GM19099 (cell line): Measurements from ENCODE around the gene SYNDIG1.

Experiments
- POLR2A ChIP-seq: IDR thresholded peaks from 3 replicates; pipeline ENCODE4 v1.6.1; 2011; ENCODE audit warnings: low read depth; ENCODE audit not compliant: insufficient read length; ENCODE audit errors: extremely low read depth

SYNDIG1 gene

GRCh38 chr20:24695529-24696225 lies 226.2 kb downstream of the SYNDIG1 start:
- no peak for TF ChIP-seq POLR2A

- TF ChIP-seq POLR2A, result no peak
Observed at GRCh38 chr20:24696396-24696795, 227.0 kb downstream of the SYNDIG1 start.

GRCh38 chr20:24697411-24697810 lies 228.0 kb downstream of the SYNDIG1 start:
- TF ChIP-seq POLR2A, result no peak

GRCh38 chr20:24698189-24698588 lies 228.8 kb downstream of the SYNDIG1 start:
- no peak for TF ChIP-seq POLR2A

GRCh38 chr20:24698706-24699206 lies 229.3 kb downstream of the SYNDIG1 start:
- no peak for TF ChIP-seq POLR2A

- no peak for TF ChIP-seq POLR2A
Observed at GRCh38 chr20:24699321-24700165, 230.1 kb downstream of the SYNDIG1 start.

- no peak for TF ChIP-seq POLR2A
Observed at GRCh38 chr20:24700166-24700860, 230.9 kb downstream of the SYNDIG1 start.

GRCh38 chr20:24701027-24701426 lies 231.6 kb downstream of the SYNDIG1 start:
- no peak for TF ChIP-seq POLR2A

GRCh38 chr20:24701668-24702067 lies 232.2 kb downstream of the SYNDIG1 start:
- TF ChIP-seq POLR2A, result no peak

GRCh38 chr20:24702501-24703283 lies 233.3 kb downstream of the SYNDIG1 start:
- no peak for TF ChIP-seq POLR2A

- no peak for TF ChIP-seq POLR2A
Observed at GRCh38 chr20:24703284-24703610, 233.8 kb downstream of the SYNDIG1 start.

- TF ChIP-seq POLR2A, result no peak
Observed at GRCh38 chr20:24704899-24705298, 235.5 kb downstream of the SYNDIG1 start.

GRCh38 chr20:24705486-24705885 lies 236.1 kb downstream of the SYNDIG1 start:
- TF ChIP-seq POLR2A, result no peak

GRCh38 chr20:24708411-24709295 lies 239.2 kb downstream of the SYNDIG1 start:
- TF ChIP-seq POLR2A, result no peak
